Measurements from ENCODE around the gene RBFOX2. TPM values are rescaled to one million over a fixed set of nuclear protein-coding genes. Genes with fewer than 3 reads are reported as not detected.

Gene RBFOX2
- total and polyA plus RNA-seq, 10 donors, result 2.6 to 39.6 (median 31.8) TPM

GRCh38 chr22:35842954-35843353, 185.7 kb downstream of the RBFOX2 start:
- Histone ChIP-seq H3K4me1 (peaks cover 0 to 28% (median 11%) of the 10 kb centered on the region in 6 donors), H3K9me3 (no peaks in the 10 kb centered on the region), H3K4me3 (no peak overlapping the region), H3K27me3 (replicated peaks in 1 of 7) (peaks cover 0 to 23% (median 0%) of the 10 kb centered on the region in 7 donors), H3K27ac (peak overlapping the region in 2 of 8 donors; percentile 13 to 20), H3K36me3 (no peaks in the 10 kb centered on the region)
- DNase-seq, result no peak
- WGBS, 5 donors, result 13 to 47% (median 33%) methylated on average over 2 of the region's 2 CpGs
- TF ChIP-seq POLR2AphosphoS5 (IDR thresholded peaks at IDR 0.05), result no peak
- peak in 6 of 11 experiments; percentile 28 to 47 (median 40) for TF ChIP-seq CTCF (IDR thresholded peaks at IDR 0.05 in 8 of 11, conservative IDR thresholded peaks at IDR 0.05 in 3 of 11)
- TF ChIP-seq POLR2A (IDR thresholded peaks at IDR 0.05), result no peak
- intact Hi-C loops (cut with DNase I; ENCODE audit: low total_unique reads), result loop anchor here (10.0 kb wide), 1 partner anchor 218 kb away; no protein-coding TSS in a partner anchor

- intact Hi-C loops (cut with DNase I; ENCODE audit: low total_unique reads), result loop anchor here (10.0 kb wide), 1 partner anchor 218 kb away; no protein-coding TSS in a partner anchor
- DNase-seq, result no peak
- 94 to 100% (median 97%) methylated on average over 1 of the region's 1 CpG for WGBS, 5 donors
Measured at GRCh38 chr22:35842519-35842913, 186.1 kb downstream of the RBFOX2 start.

GRCh38 chr22:35841907-35842518, 186.6 kb downstream of the RBFOX2 start:
- H3K27ac ChIP-seq, result no peak overlapping the region
- no peaks in the 10 kb centered on the region for H3K36me3 ChIP-seq
- peaks cover 0 to 38% (median 13%) of the 10 kb centered on the region in 6 donors for H3K4me1 ChIP-seq
- intact Hi-C loops (cut with DNase I; ENCODE audit: low total_unique reads), result loop anchor here (10.0 kb wide), 1 partner anchor 217 kb away; no protein-coding TSS in a partner anchor
- no peak overlapping the region for H3K4me3 ChIP-seq
- no peaks in the 10 kb centered on the region for H3K9me3 ChIP-seq
- DNase-seq, result no peak
- H3K27me3 ChIP-seq (replicated peaks in 1 of 7), result peaks cover 0 to 23% (median 0%) of the 10 kb centered on the region in 7 donors
- no peak for TF ChIP-seq POLR2A (IDR thresholded peaks at IDR 0.05)
- WGBS, 5 donors, result 85 to 92% (median 88%) methylated on average over 3 of the region's 3 CpGs

More at GRCh38 chr22:35842519-35842913, 186.1 kb downstream of the RBFOX2 start:
- no peaks in the 10 kb centered on the region for H3K9me3 ChIP-seq
- no peak overlapping the region for H3K4me3 ChIP-seq
- H3K27ac ChIP-seq, result no peak overlapping the region
- TF ChIP-seq POLR2A (IDR thresholded peaks at IDR 0.05) (no peak), POLR2AphosphoS5 (IDR thresholded peaks at IDR 0.05) (no peak), CTCF (IDR thresholded peaks at IDR 0.05 in 8 of 11, conservative IDR thresholded peaks at IDR 0.05 in 3 of 11) (no peak)
- peaks cover 0 to 23% (median 0%) of the 10 kb centered on the region in 7 donors for H3K27me3 ChIP-seq (replicated peaks in 1 of 7)
- H3K4me1 ChIP-seq, result peaks cover 0 to 33% (median 11%) of the 10 kb centered on the region in 6 donors
- H3K36me3 ChIP-seq, result no peaks in the 10 kb centered on the region

- Histone ChIP-seq H3K4me1 (peaks cover 0 to 54% (median 26%) of the 10 kb centered on the region in 6 donors), H3K27me3 (replicated peaks in 1 of 7) (peaks cover 0 to 23% (median 0%) of the 10 kb centered on the region in 7 donors), H3K9me3 (no peaks in the 10 kb centered on the region), H3K36me3 (no peaks in the 10 kb centered on the region), H3K27ac (peak overlapping the region in 7 of 8 donors; percentile 31 to 80 (median 67)), H3K4me3 (peak overlapping the region in 7 of 8 donors; percentile 20 to 61 (median 32))
- 8 to 29% (median 12%) methylated on average over 9 of the region's 9 CpGs for WGBS, 5 donors
- no peak for TF ChIP-seq CTCF (IDR thresholded peaks at IDR 0.05 in 8 of 11, conservative IDR thresholded peaks at IDR 0.05 in 3 of 11)
- TF ChIP-seq POLR2A (IDR thresholded peaks at IDR 0.05), result no peak
- peak in 2 of 3 donors; percentile 48 to 69 for TF ChIP-seq POLR2AphosphoS5 (IDR thresholded peaks at IDR 0.05)
- intact Hi-C loops (cut with DNase I; ENCODE audit: low total_unique reads), result loop anchor here (10.0 kb wide), 1 partner anchor 216 kb away; no protein-coding TSS in a partner anchor
- peak; percentile 76 for DNase-seq
Measured at GRCh38 chr22:35840302-35840739, 188.3 kb downstream of the RBFOX2 start.
